ENCODE data around the gene EPOP.

Gene EPOP

GRCh38 chr17:38687286-38687685 is 12.5 kb upstream of the EPOP start:
- Histone ChIP-seq H3K4me1 (ENCODE audit: control extremely low read depth in 1 of 4, control insufficient read depth in 4 of 4, insufficient read depth in 4 of 4, low read length in 3 of 4) (no peaks in the 10 kb centered on the region), H3K27ac (ENCODE audit: insufficient read depth in 1 of 2, low read depth in 1 of 2, low read length in 2 of 2, poor library complexity in 1 of 2, severe bottlenecking in 2 of 2) (no peak overlapping the region), H3K36me3 (ENCODE audit: control insufficient read depth in 4 of 4, insufficient read depth in 4 of 4, low read length in 3 of 4) (no peaks in the 10 kb centered on the region), H3K27me3 (replicated peaks in 2 of 5; ENCODE audit: control insufficient read depth in 4 of 5, insufficient read depth in 5 of 5, low read length in 4 of 5) (peaks cover 0 to 7% (median 0%) of the 10 kb centered on the region in 5 experiments), H3K4me3 (ENCODE audit: control insufficient read depth in 1 of 7, extremely low read depth in 1 of 7, insufficient read depth in 4 of 7, low read depth in 2 of 7, low read length in 6 of 7) (no peak overlapping the region), H3K9me3 (ENCODE audit: control extremely low read depth in 1 of 5, control insufficient read depth in 4 of 5, insufficient read depth in 2 of 5, low read depth in 1 of 5, low read length in 4 of 5) (no peaks in the 10 kb centered on the region)
- ChIA-PET POLR2A (no interaction called here), CTCF (interaction anchor here (1.0 to 1.4 kb wide), 4 partner anchors 9 to 22 kb away, joined by 3 to 6 read pairs (median 4); no protein-coding TSS in a partner anchor)
- WGBS (ENCODE audit: insufficient coverage), result 94% methylated on average over 3 of the region's 5 CpGs
- DNase-seq, result no peak

DNA sequence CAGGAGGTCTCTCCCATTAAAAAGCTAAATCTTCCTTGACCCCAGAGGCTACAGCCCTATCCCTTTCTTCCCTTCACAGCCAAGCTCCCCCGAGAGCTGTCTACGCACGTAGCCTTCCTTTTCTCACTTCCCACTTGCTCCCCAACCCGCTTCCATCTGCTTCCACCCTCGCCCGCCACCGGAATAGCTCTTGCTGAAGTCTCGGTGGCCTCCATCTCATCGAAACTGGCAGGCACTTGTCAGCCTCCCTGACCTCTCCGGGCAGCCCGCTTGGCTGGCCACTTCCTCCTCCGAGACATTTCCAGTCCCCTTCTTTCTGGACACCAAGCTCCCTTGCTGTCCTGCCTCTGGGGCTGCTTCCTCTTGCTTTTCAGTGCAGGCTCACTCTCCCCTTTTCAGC is 10.7 kb upstream of the EPOP start:
- POLR2A ChIA-PET, result interaction anchor here (0.9 kb wide), 1 partner anchor 20 kb away, joined by 5 read pairs; the partner anchor contains the start of gene MLLT6

DNA sequence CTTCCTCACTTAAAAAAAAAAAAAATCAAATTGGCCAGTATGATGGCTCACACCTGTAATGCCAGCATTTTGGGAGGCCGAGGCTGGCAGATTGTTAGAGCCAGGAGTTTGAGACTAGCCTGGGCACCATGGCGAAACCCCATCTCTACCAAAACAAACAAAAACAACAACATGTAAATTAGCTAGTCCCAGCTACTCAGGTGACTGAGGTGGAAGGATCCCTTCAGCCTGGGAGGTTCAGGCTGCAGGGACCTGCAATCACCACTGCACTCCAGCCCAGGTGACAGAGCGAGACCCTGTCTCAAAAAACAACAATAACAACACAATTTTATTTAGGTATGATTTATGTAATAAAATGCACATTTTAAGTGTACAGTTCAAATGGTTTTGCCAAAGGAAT is 6.3 kb upstream of the EPOP start:
- POLR2A ChIA-PET, result no interaction called here
- Histone ChIP-seq H3K27ac (ENCODE audit: insufficient read depth in 1 of 2, low read depth in 1 of 2, low read length in 2 of 2, poor library complexity in 1 of 2, severe bottlenecking in 2 of 2) (no peak overlapping the region), H3K9me3 (ENCODE audit: control extremely low read depth in 1 of 5, control insufficient read depth in 4 of 5, insufficient read depth in 2 of 5, low read depth in 1 of 5, low read length in 4 of 5) (no peaks in the 10 kb centered on the region), H3K4me1 (ENCODE audit: control extremely low read depth in 1 of 4, control insufficient read depth in 4 of 4, insufficient read depth in 4 of 4, low read length in 3 of 4) (peaks cover 0 to 6% (median 2%) of the 10 kb centered on the region in 4 experiments), H3K4me3 (ENCODE audit: control insufficient read depth in 1 of 7, extremely low read depth in 1 of 7, insufficient read depth in 4 of 7, low read depth in 2 of 7, low read length in 6 of 7) (no peak overlapping the region), H3K36me3 (ENCODE audit: control insufficient read depth in 4 of 4, insufficient read depth in 4 of 4, low read length in 3 of 4) (no peaks in the 10 kb centered on the region), H3K27me3 (replicated peaks in 2 of 5; ENCODE audit: control insufficient read depth in 4 of 5, insufficient read depth in 5 of 5, low read length in 4 of 5) (peaks cover 0 to 7% (median 6%) of the 10 kb centered on the region in 5 experiments)
- no peak for DNase-seq
- no CpG with 5 or more reads among the region's 3 CpGs for WGBS (ENCODE audit: insufficient coverage)
- CTCF ChIA-PET, result interaction anchor here (1.1 to 2.9 kb wide), 4 partner anchors 9 to 57 kb away, joined by 3 to 12 read pairs (median 6); no protein-coding TSS in a partner anchor

More for the DNA sequence above, 10.7 kb upstream of the EPOP start:
- CTCF ChIA-PET, result interaction anchor here (1.0 to 1.4 kb wide), 3 partner anchors 9 to 49 kb away, joined by 3 read pairs; no protein-coding TSS in a partner anchor
- Histone ChIP-seq H3K9me3 (ENCODE audit: control extremely low read depth in 1 of 5, control insufficient read depth in 4 of 5, insufficient read depth in 2 of 5, low read depth in 1 of 5, low read length in 4 of 5) (no peaks in the 10 kb centered on the region), H3K4me1 (ENCODE audit: control extremely low read depth in 1 of 4, control insufficient read depth in 4 of 4, insufficient read depth in 4 of 4, low read length in 3 of 4) (no peaks in the 10 kb centered on the region), H3K4me3 (ENCODE audit: control insufficient read depth in 1 of 7, extremely low read depth in 1 of 7, insufficient read depth in 4 of 7, low read depth in 2 of 7, low read length in 6 of 7) (no peak overlapping the region), H3K36me3 (ENCODE audit: control insufficient read depth in 4 of 4, insufficient read depth in 4 of 4, low read length in 3 of 4) (no peaks in the 10 kb centered on the region), H3K27me3 (replicated peaks in 2 of 5; ENCODE audit: control insufficient read depth in 4 of 5, insufficient read depth in 5 of 5, low read length in 4 of 5) (peaks cover 0 to 7% (median 0%) of the 10 kb centered on the region in 5 experiments), H3K27ac (ENCODE audit: insufficient read depth in 1 of 2, low read depth in 1 of 2, low read length in 2 of 2, poor library complexity in 1 of 2, severe bottlenecking in 2 of 2) (no peak overlapping the region)
- DNase-seq, result no peak
- WGBS (ENCODE audit: insufficient coverage), result 84% methylated on average over 12 of the region's 12 CpGs

GRCh38 chr17:38677819-38678218 is 3.1 kb upstream of the EPOP start:
- CTCF ChIA-PET, result interaction anchor here (0.8 to 7.1 kb wide), 13 partner anchors 10 to 169 kb away, joined by 3 to 80 read pairs (median 8); partner anchors contain the start of genes CISD3 and MLLT6
- H3K27me3 ChIP-seq (replicated peaks in 2 of 5; ENCODE audit: control insufficient read depth in 4 of 5, insufficient read depth in 5 of 5, low read length in 4 of 5), result peaks cover 0 to 38% (median 12%) of the 10 kb centered on the region in 5 experiments

DNA sequence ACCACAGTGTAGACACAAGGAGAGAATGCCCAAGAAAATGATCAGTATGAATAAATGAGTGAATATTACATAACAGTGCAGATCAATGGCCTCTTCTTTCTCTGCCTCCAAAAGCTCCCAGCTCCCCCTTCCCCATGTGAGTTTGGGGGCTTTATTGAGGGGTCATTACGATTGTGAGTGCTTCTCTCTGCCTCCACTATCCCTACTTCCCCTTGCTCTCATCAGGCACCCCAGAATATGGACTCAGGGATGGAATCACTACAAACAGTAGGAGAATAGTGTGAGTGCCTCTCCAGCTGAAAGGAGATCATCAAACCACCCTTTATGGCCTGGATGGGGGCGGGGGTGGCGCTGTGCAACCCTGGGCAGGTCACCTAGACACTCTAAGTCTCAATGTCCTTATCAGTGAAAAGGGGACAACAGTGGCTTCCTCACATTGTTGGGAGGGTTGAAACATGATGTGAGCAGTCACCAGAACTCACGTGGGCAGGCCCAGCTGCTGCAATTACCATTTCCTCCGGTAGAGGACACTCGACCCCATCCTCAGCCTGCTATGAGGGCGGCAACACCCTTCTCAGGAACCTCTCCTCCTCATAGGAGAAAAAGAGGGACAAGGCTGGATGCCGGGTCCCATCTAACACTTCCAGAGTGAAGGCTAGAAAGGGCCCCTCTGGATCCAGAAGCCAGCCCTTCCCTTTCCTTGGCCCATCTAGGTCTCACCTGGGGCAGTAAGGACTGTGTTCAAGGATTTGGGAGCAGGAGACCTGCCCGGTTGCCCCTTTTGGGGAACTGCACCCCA is 2.1 kb upstream of the EPOP start:
- H3K4me3 ChIP-seq (ENCODE audit: control insufficient read depth in 1 of 7, extremely low read depth in 1 of 7, insufficient read depth in 4 of 7, low read depth in 2 of 7, low read length in 6 of 7), result no peak overlapping the region

More at GRCh38 chr17:38677819-38678218, 3.1 kb upstream of the EPOP start:
- H3K4me1 ChIP-seq (ENCODE audit: control extremely low read depth in 1 of 4, control insufficient read depth in 4 of 4, insufficient read depth in 4 of 4, low read length in 3 of 4), result peaks cover 0 to 22% (median 22%) of the 10 kb centered on the region in 4 experiments
- no peak for DNase-seq
- no peaks in the 10 kb centered on the region for H3K9me3 ChIP-seq (ENCODE audit: control extremely low read depth in 1 of 5, control insufficient read depth in 4 of 5, insufficient read depth in 2 of 5, low read depth in 1 of 5, low read length in 4 of 5)
- POLR2A ChIA-PET, result interaction anchor here (1.5 kb wide), 1 partner anchor 23 kb away, joined by 4 read pairs; no protein-coding TSS in a partner anchor
- no peak overlapping the region for H3K27ac ChIP-seq (ENCODE audit: insufficient read depth in 1 of 2, low read depth in 1 of 2, low read length in 2 of 2, poor library complexity in 1 of 2, severe bottlenecking in 2 of 2)
- WGBS (ENCODE audit: insufficient coverage), result 94% methylated on average over 5 of the region's 6 CpGs
- no peaks in the 10 kb centered on the region for H3K36me3 ChIP-seq (ENCODE audit: control insufficient read depth in 4 of 4, insufficient read depth in 4 of 4, low read length in 3 of 4)
- no peak overlapping the region for H3K4me3 ChIP-seq (ENCODE audit: control insufficient read depth in 1 of 7, extremely low read depth in 1 of 7, insufficient read depth in 4 of 7, low read depth in 2 of 7, low read length in 6 of 7)

DNA sequence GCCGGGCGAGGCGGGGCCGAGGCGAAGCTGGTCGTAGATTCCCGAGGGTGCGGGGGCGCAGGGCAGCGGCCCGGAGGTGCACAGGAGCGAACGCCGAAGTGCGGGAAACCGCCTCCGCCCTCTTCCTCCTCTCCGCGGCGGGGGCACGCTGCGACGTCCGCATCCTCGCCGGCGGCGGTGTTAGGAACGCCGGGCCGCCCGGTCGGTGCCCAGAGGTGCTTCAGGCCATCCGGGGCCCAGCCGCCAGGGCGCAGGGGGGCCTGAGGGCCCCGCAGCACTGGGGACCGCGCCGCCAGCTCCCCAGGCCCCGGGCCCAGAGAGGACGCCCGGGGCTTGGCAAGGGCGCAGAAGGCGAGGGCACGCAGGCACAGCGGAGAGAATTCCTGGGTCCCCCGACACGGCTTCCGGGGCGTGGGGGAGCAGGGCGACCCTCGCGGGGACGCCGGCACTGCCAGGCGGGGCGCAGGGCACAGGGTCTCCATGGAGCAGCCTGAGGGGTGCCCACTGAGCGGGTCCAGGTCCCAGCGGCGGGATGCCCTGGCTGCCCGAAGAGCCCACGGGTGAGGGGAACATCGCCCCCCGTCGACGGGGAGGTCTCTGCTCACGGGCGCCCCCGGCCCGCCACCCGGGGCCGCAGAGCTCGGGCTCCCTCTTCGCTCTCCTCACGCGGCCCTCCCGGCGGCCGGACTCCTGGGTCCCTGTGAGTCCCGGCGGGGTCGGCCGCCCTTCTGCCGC is 576 bp downstream of the EPOP start:
- peaks cover 0 to 72% (median 40%) of the 10 kb centered on the region in 5 experiments for H3K27me3 ChIP-seq (replicated peaks in 2 of 5; ENCODE audit: control insufficient read depth in 4 of 5, insufficient read depth in 5 of 5, low read length in 4 of 5)
- ChIA-PET CTCF (interaction anchor here (0.6 to 7.1 kb wide), 5 partner anchors 10 to 62 kb away, joined by 3 to 80 read pairs (median 4); no protein-coding TSS in a partner anchor), POLR2A (no interaction called here)
- peak overlapping the region; percentile 32 to 68 (median 57) for H3K4me3 ChIP-seq (ENCODE audit: control insufficient read depth in 1 of 7, extremely low read depth in 1 of 7, insufficient read depth in 4 of 7, low read depth in 2 of 7, low read length in 6 of 7)
- no peaks in the 10 kb centered on the region for H3K36me3 ChIP-seq (ENCODE audit: control insufficient read depth in 4 of 4, insufficient read depth in 4 of 4, low read length in 3 of 4)
- no peak overlapping the region for H3K27ac ChIP-seq (ENCODE audit: insufficient read depth in 1 of 2, low read depth in 1 of 2, low read length in 2 of 2, poor library complexity in 1 of 2, severe bottlenecking in 2 of 2)
- WGBS (ENCODE audit: insufficient coverage), result under 1% methylated on average over 69 of the region's 85 CpGs
- H3K9me3 ChIP-seq (ENCODE audit: control extremely low read depth in 1 of 5, control insufficient read depth in 4 of 5, insufficient read depth in 2 of 5, low read depth in 1 of 5, low read length in 4 of 5), result no peaks in the 10 kb centered on the region
- peak in 1 of 3 donors; percentile 22 for DNase-seq
- peaks cover 0 to 35% (median 30%) of the 10 kb centered on the region in 4 experiments for H3K4me1 ChIP-seq (ENCODE audit: control extremely low read depth in 1 of 4, control insufficient read depth in 4 of 4, insufficient read depth in 4 of 4, low read length in 3 of 4)

More for the DNA sequence above, 2.1 kb upstream of the EPOP start:
- WGBS (ENCODE audit: insufficient coverage), result 4% methylated on average over 6 of the region's 9 CpGs
- POLR2A ChIA-PET, result interaction anchor here (0.6 to 1.5 kb wide), 5 partner anchors 14 to 72 kb away, joined by 3 to 4 read pairs (median 4); no protein-coding TSS in a partner anchor
- H3K4me1 ChIP-seq (ENCODE audit: control extremely low read depth in 1 of 4, control insufficient read depth in 4 of 4, insufficient read depth in 4 of 4, low read length in 3 of 4), result peaks cover 0 to 27% (median 24%) of the 10 kb centered on the region in 4 experiments
- H3K36me3 ChIP-seq (ENCODE audit: control insufficient read depth in 4 of 4, insufficient read depth in 4 of 4, low read length in 3 of 4), result no peaks in the 10 kb centered on the region
- H3K9me3 ChIP-seq (ENCODE audit: control extremely low read depth in 1 of 5, control insufficient read depth in 4 of 5, insufficient read depth in 2 of 5, low read depth in 1 of 5, low read length in 4 of 5), result no peaks in the 10 kb centered on the region
- DNase-seq, result peak; percentile 74 to 84 (median 79)
- peaks cover 0 to 47% (median 20%) of the 10 kb centered on the region in 5 experiments for H3K27me3 ChIP-seq (replicated peaks in 2 of 5; ENCODE audit: control insufficient read depth in 4 of 5, insufficient read depth in 5 of 5, low read length in 4 of 5)
- H3K27ac ChIP-seq (ENCODE audit: insufficient read depth in 1 of 2, low read depth in 1 of 2, low read length in 2 of 2, poor library complexity in 1 of 2, severe bottlenecking in 2 of 2), result no peak overlapping the region
- CTCF ChIA-PET, result interaction anchor here (0.9 to 7.1 kb wide), 16 partner anchors 8 to 168 kb away, joined by 3 to 80 read pairs (median 8); partner anchors contain the start of genes CISD3 and MLLT6

Measured in common myeloid progenitor, CD34-positive (primary cell).